ENCODE measurements around the gene SP100.
A peak's percentile ranks its signal among the peaks of the same experiment; 100 is the strongest.

Gene SP100

GRCh38 chr2:230503798-230504197 lies 87.8 kb downstream of the SP100 start:
- no peak overlapping the region for H3K4me3 ChIP-seq (ENCODE audit: low read depth, low read length)
- no peak for TF ChIP-seq CTCF (IDR thresholded peaks at IDR 0.05; ENCODE audit: insufficient read depth, low read depth, low read length, missing control alignments)
- no peak for DNase-seq (ENCODE audit: low read depth)

GRCh38 chr2:230505162-230505561 lies 89.2 kb downstream of the SP100 start:
- no peak for TF ChIP-seq CTCF (IDR thresholded peaks at IDR 0.05; ENCODE audit: insufficient read depth, low read depth, low read length, missing control alignments)
- no peak overlapping the region for H3K4me3 ChIP-seq (ENCODE audit: low read depth, low read length)
- DNase-seq (ENCODE audit: low read depth) = peak; percentile 71

GRCh38 chr2:230512955-230513748 lies 97.2 kb downstream of the SP100 start:
- no peak overlapping the region for H3K4me3 ChIP-seq (ENCODE audit: low read depth, low read length)
- DNase-seq (ENCODE audit: low read depth) = no peak
- TF ChIP-seq CTCF (IDR thresholded peaks at IDR 0.05; ENCODE audit: insufficient read depth, low read depth, low read length, missing control alignments) = no peak

GRCh38 chr2:230520061-230520874 lies 104.3 kb downstream of the SP100 start:
- no peak for TF ChIP-seq CTCF (IDR thresholded peaks at IDR 0.05; ENCODE audit: insufficient read depth, low read depth, low read length, missing control alignments)

GRCh38 chr2:230520875-230521155 lies 104.8 kb downstream of the SP100 start:
- TF ChIP-seq CTCF (IDR thresholded peaks at IDR 0.05; ENCODE audit: insufficient read depth, low read depth, low read length, missing control alignments) = no peak
- DNase-seq (ENCODE audit: low read depth) = no peak
- no peak overlapping the region for H3K4me3 ChIP-seq (ENCODE audit: low read depth, low read length)

More at GRCh38 chr2:230520061-230520874, 104.3 kb downstream of the SP100 start:
- H3K4me3 ChIP-seq (ENCODE audit: low read depth, low read length) = no peak overlapping the region
- DNase-seq (ENCODE audit: low read depth) = no peak

- no peak for TF ChIP-seq CTCF (IDR thresholded peaks at IDR 0.05; ENCODE audit: insufficient read depth, low read depth, low read length, missing control alignments)
- DNase-seq (ENCODE audit: low read depth) = no peak
- H3K4me3 ChIP-seq (ENCODE audit: low read depth, low read length) = no peak overlapping the region
Measured at GRCh38 chr2:230521386-230521785, 105.4 kb downstream of the SP100 start.
